ENCODE results near the gene CARD10. TPM values are rescaled to one million over a fixed set of nuclear protein-coding genes. Genes with fewer than 3 reads are reported as not detected.
A peak's percentile ranks its signal among the peaks of the same experiment; 100 is the strongest.

Gene CARD10
- total RNA-seq, 2 donors from 2014 or later = 14.2 to 70.7 TPM

GRCh38 chr22:37505565-37505964 is 13.7 kb downstream of the CARD10 start:
- no peak for DNase-seq (ENCODE audit: low spot score)
- TF ChIP-seq, protein P1, sequence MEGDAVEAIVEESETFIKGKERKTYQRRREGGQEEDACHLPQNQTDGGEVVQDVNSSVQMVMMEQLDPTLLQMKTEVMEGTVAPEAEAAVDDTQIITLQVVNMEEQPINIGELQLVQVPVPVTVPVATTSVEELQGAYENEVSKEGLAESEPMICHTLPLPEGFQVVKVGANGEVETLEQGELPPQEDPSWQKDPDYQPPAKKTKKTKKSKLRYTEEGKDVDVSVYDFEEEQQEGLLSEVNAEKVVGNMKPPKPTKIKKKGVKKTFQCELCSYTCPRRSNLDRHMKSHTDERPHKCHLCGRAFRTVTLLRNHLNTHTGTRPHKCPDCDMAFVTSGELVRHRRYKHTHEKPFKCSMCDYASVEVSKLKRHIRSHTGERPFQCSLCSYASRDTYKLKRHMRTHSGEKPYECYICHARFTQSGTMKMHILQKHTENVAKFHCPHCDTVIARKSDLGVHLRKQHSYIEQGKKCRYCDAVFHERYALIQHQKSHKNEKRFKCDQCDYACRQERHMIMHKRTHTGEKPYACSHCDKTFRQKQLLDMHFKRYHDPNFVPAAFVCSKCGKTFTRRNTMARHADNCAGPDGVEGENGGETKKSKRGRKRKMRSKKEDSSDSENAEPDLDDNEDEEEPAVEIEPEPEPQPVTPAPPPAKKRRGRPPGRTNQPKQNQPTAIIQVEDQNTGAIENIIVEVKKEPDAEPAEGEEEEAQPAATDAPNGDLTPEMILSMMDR (IDR thresholded peaks at IDR 0.05) = no peak
- TF ChIP-seq POLR2A (IDR thresholded peaks at IDR 0.05) (no peak), POLR2AphosphoS5 (IDR thresholded peaks at IDR 0.05) (no peak)
- Histone ChIP-seq H3K4me3 (no peak overlapping the region), H3K27me3 (replicated peaks; ENCODE audit: insufficient read depth) (no peaks in the 10 kb centered on the region), H3K27ac (no peak overlapping the region), H3K4me1 (replicated peaks) (peaks cover 19% of the 10 kb centered on the region), H3K9me3 (no peaks in the 10 kb centered on the region), H3K36me3 (no peaks in the 10 kb centered on the region)
- 94% methylated on average over 4 of the region's 4 CpGs for WGBS
- intact Hi-C loops (cut with DNase I) = no loop called here

DNA sequence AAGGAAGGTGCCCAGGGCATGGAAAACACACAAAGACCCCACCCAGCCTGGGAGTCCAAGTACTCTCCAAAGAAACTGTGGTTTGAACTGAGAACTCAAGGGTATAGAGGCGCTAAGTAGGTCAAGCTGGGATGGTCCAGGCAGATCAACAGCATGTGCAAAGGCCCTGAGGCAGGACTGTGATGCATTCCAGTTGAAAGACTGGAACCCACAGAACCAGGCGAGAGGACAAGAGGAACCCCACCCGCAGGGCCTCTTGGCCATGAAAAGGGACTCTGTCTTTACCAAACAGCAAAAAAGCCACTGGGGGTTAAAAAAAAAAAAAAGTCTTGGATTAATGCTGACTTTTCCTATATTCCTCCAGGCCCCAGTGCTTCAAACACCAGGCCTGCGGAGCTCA is 14.3 kb downstream of the CARD10 start:
- WGBS = 96% methylated on average over 4 of the region's 4 CpGs
- no peak overlapping the region for H3K27ac ChIP-seq
- TF ChIP-seq, protein P1 (IDR thresholded peaks at IDR 0.05) = no peak
- no peak for TF ChIP-seq POLR2A (IDR thresholded peaks at IDR 0.05)
- no peak for TF ChIP-seq POLR2AphosphoS5 (IDR thresholded peaks at IDR 0.05)
- intact Hi-C loops (cut with DNase I) = no loop called here
- no peaks in the 10 kb centered on the region for H3K27me3 ChIP-seq (replicated peaks; ENCODE audit: insufficient read depth)
- H3K9me3 ChIP-seq = no peaks in the 10 kb centered on the region
- no peak for DNase-seq (ENCODE audit: low spot score)
- H3K4me3 ChIP-seq = no peak overlapping the region
- H3K36me3 ChIP-seq = no peaks in the 10 kb centered on the region
- H3K4me1 ChIP-seq (replicated peaks) = peaks cover 19% of the 10 kb centered on the region

- DNase-seq (ENCODE audit: low spot score) = no peak
- no peak overlapping the region for H3K27ac ChIP-seq
- no peaks in the 10 kb centered on the region for H3K36me3 ChIP-seq
- no peaks in the 10 kb centered on the region for H3K27me3 ChIP-seq (replicated peaks; ENCODE audit: insufficient read depth)
- H3K9me3 ChIP-seq = no peaks in the 10 kb centered on the region
- no peak overlapping the region for H3K4me3 ChIP-seq
- intact Hi-C loops (cut with DNase I) = no loop called here
- whole genome bisulfite sequencing = 83% methylated on average over 10 of the region's 11 CpGs
- TF ChIP-seq, protein P1 (IDR thresholded peaks at IDR 0.05) = no peak
- TF ChIP-seq POLR2AphosphoS5 (IDR thresholded peaks at IDR 0.05) (no peak), POLR2A (IDR thresholded peaks at IDR 0.05) (no peak)
- peaks cover 19% of the 10 kb centered on the region for H3K4me1 ChIP-seq (replicated peaks)
These were observed 15.4 kb downstream of the CARD10 start for GRCh38 chr22:37503850-37504249.

DNA sequence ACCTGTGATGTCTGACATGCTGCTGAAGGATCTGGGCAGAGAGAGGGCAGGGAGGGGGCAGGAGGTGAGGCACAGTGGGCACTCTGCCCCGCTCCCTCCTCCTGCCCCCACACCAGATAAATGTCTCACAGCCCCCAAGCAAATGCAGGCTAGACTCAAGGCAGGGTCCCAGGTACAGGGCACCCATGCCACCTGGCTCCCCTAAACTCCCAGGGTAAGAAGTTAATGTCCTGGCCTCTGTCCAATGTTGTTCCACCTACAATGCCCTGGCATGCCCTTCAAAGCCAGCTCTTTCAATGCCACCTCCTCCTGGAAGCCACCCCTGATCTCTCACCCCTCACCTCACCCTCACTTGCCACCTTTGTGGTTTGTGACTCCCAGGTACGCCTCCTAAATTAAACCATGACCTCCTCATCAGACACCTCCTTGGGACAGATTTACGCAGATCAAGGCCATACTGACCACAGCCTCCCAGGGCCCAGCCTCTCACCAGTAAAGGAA is 16.0 kb downstream of the CARD10 start:
- H3K4me3 ChIP-seq = no peak overlapping the region
- no peaks in the 10 kb centered on the region for H3K27me3 ChIP-seq (replicated peaks; ENCODE audit: insufficient read depth)
- no peaks in the 10 kb centered on the region for H3K36me3 ChIP-seq
- no peaks in the 10 kb centered on the region for H3K9me3 ChIP-seq
- H3K27ac ChIP-seq = peak overlapping the region; percentile 76 to 80
- peaks cover 19% of the 10 kb centered on the region for H3K4me1 ChIP-seq (replicated peaks)
- 97% methylated on average over 3 of the region's 3 CpGs for WGBS
- intact Hi-C loops (cut with DNase I) = no loop called here
- TF ChIP-seq, protein P1 (IDR thresholded peaks at IDR 0.05) = no peak
- TF ChIP-seq POLR2A (IDR thresholded peaks at IDR 0.05) = no peak
- no peak for TF ChIP-seq POLR2AphosphoS5 (IDR thresholded peaks at IDR 0.05)
- no peak for DNase-seq (ENCODE audit: low spot score)

GRCh38 chr22:37502342-37503182 is 16.7 kb downstream of the CARD10 start:
- Histone ChIP-seq H3K4me1 (replicated peaks) (peaks cover 19% of the 10 kb centered on the region), H3K4me3 (no peak overlapping the region), H3K27me3 (replicated peaks; ENCODE audit: insufficient read depth) (no peaks in the 10 kb centered on the region), H3K9me3 (no peaks in the 10 kb centered on the region), H3K36me3 (no peaks in the 10 kb centered on the region), H3K27ac (peak overlapping the region; percentile 76 to 80)
- intact Hi-C loops (cut with DNase I) = no loop called here
- DNase-seq (ENCODE audit: low spot score) = peak; percentile 84
- TF ChIP-seq, protein P1 (IDR thresholded peaks at IDR 0.05) = no peak
- peak; percentile 49 for TF ChIP-seq POLR2A (IDR thresholded peaks at IDR 0.05)
- peak; percentile 60 for TF ChIP-seq POLR2AphosphoS5 (IDR thresholded peaks at IDR 0.05)
- WGBS = 73% methylated on average over 16 of the region's 16 CpGs
